HCT116 (cell line): ENCODE data around the gene RNF175. TPM values are rescaled to one million over a fixed set of nuclear protein-coding genes. Genes with fewer than 3 reads are reported as not detected.
"Not testable (repeated sequence)": the region's sequence is repeated elsewhere in the genome, so short reads cannot be mapped to it uniquely, and the experiment has no call there.

ENCODE experiments used
- ATAC-seq: fragments of 200-7000 bp; cut with Tn5 transposase; 2 replicates; pipeline ENCODE4 v1.9.1; 2020; ENCODE audit warnings: mild to moderate bottlenecking, moderate library complexity
- BruUV-seq: library from RNA; stranded (reverse); fragments of 400-500 nt; replicated peaks from 2 replicates; lab custom pipeline; 2021; lab: Mats Ljungman, UMichigan
- CTCF ChIA-PET: fragments of 300-600 bp; sonication (Branson Sonifier 250); formaldehyde crosslinking; loops from one replicate; lab custom pipeline; 2021; ENCODE audit warnings: antibody characterized with exemption; lab: Charles Lee
- POLR2A ChIA-PET: fragments of 300-600, 350-600 bp; sonication (Branson Sonifier 250); formaldehyde crosslinking; loops from one replicate; lab custom pipeline; 2021; ENCODE audit warnings: antibody characterized with exemption; lab: Charles Lee
- RAD21 ChIA-PET, 2 experiments: fragments of 300-600 bp; sonication (Branson Sonifier 250); formaldehyde crosslinking; loops; one replicate each; lab custom pipeline; 2023; ENCODE audit warnings: low total read pairs in 2 of 2; ENCODE audit not compliant: uncharacterized antibody in 2 of 2, unreplicated experiment in 2 of 2, low non-redundant PET in 1 of 2; lab: Charles Lee
- DNase-seq: peaks from one replicate; pipeline ENCODE4 v3.0.0-alpha.2; 2010; ENCODE audit warnings: low read depth, low spot score
- H2AFZ ChIP-seq: fragments of 200-600 bp; shearing (Covaris generic), sonication (generic); 2 replicates; pipeline ENCODE4 v1.6.1; 2017; ENCODE audit warnings: low read depth, mixed run types, mixed read lengths, antibody characterized with exemption, low read length; ENCODE audit not compliant: poor library complexity, severe bottlenecking
- H3K27ac ChIP-seq: 2 replicates; pipeline ENCODE4 v1.5.1; 2012; ENCODE audit warnings: low read depth, low read length
- H3K27me3 ChIP-seq: fragments of 200-600 bp; sonication (generic); 2 replicates; pipeline ENCODE4 v1.6.1; 2016; ENCODE audit warnings: mixed run types, low read length, mixed read lengths; ENCODE audit not compliant: insufficient read depth
- H3K36me3 ChIP-seq, 2 experiments: fragments of 200-500 bp in 1 of 2; fragments of 200-600 bp in 1 of 2; sonication (Bioruptor generic) in 1 of 2; sonication (generic) in 1 of 2; 2 replicates each; pipeline versions ENCODE4 v1.5.1 to v1.6.1; 2014 to 2016; ENCODE audit warnings: low read length in 2 of 2, inconsistent platforms in 1 of 2, mixed read lengths in 1 of 2, mixed run types in 1 of 2; ENCODE audit not compliant: insufficient read depth in 2 of 2, control insufficient read depth in 1 of 2
- H3K4me1 ChIP-seq, 2 experiments: fragments of 200-600 bp in 1 of 2; sonication (generic) in 1 of 2; 2 replicates each; pipeline versions ENCODE4 v1.5.1 to v1.6.1; 2012 to 2017; ENCODE audit warnings: low read length in 2 of 2, inconsistent platforms in 1 of 2, mild to moderate bottlenecking in 1 of 2, mixed read lengths in 1 of 2, mixed run types in 1 of 2, moderate library complexity in 1 of 2; ENCODE audit not compliant: insufficient read depth in 2 of 2, control insufficient read depth in 1 of 2
- H3K4me2 ChIP-seq: fragments of 200-600 bp; sonication (generic); 2 replicates; pipeline ENCODE4 v1.6.1; 2017; ENCODE audit warnings: mixed run types, low read length, mixed read lengths
- H3K4me3 ChIP-seq, 2 experiments: fragments of 200-600 bp in 1 of 2; sonication (generic) in 1 of 2; replicated peaks in 1 of 2; 2 replicates each; pipeline ENCODE4 v1.5.1; 2011 to 2016; ENCODE audit warnings: low read length in 2 of 2, control low read depth in 1 of 2, low read depth in 1 of 2, mild to moderate bottlenecking in 1 of 2, mixed read lengths in 1 of 2, mixed run types in 1 of 2
- H3K79me2 ChIP-seq: fragments of 200-600 bp; sonication (generic); 2 replicates; pipeline ENCODE4 v1.6.1; 2017; ENCODE audit warnings: mild to moderate bottlenecking, mixed run types, low read length, moderate library complexity, mixed read lengths; ENCODE audit not compliant: insufficient read depth
- H3K9ac ChIP-seq: fragments of 200-600 bp; sonication (generic); 2 replicates; pipeline ENCODE4 v1.6.1; 2016; ENCODE audit warnings: low read length, mixed read lengths
- H3K9me2 ChIP-seq: fragments of 200-600 bp; sonication (generic), shearing (Covaris generic); 2 replicates; pipeline ENCODE4 v1.6.1; 2017; ENCODE audit warnings: mixed run types, mild to moderate bottlenecking, moderate library complexity; ENCODE audit not compliant: insufficient read depth
- H3K9me3 ChIP-seq, 2 experiments: fragments of 200-500 bp in 1 of 2; fragments of 200-600 bp in 1 of 2; sonication (Bioruptor generic) in 1 of 2; sonication (generic) in 1 of 2; 2 replicates each; pipeline ENCODE4 v1.6.1; 2014 to 2017; ENCODE audit warnings: low read length in 2 of 2, mixed read lengths in 2 of 2, inconsistent platforms in 1 of 2, low read depth in 1 of 2, mild to moderate bottlenecking in 1 of 2, mixed run types in 1 of 2, moderate library complexity in 1 of 2; ENCODE audit not compliant: control insufficient read depth in 1 of 2, insufficient read depth in 1 of 2
- H4K20me1 ChIP-seq: fragments of 200-600 bp; sonication (generic), shearing (Covaris generic); 2 replicates; pipeline ENCODE4 v1.6.1; 2017; ENCODE audit warnings: mixed run types, mild to moderate bottlenecking, moderate library complexity; ENCODE audit not compliant: insufficient read depth
- CBX3 ChIP-seq: IDR thresholded peaks from 2 replicates; pipeline ENCODE4 v1.6.1; 2012; ENCODE audit warnings: low read depth
- ELF1 ChIP-seq: IDR thresholded peaks from 2 replicates; pipeline ENCODE4 v1.6.1; 2012; ENCODE audit warnings: low read depth, borderline replicate concordance
- REST ChIP-seq: IDR thresholded peaks from 2 replicates; pipeline ENCODE4 v1.6.1; 2012; ENCODE audit warnings: low read depth
- SP1 ChIP-seq: IDR thresholded peaks from 2 replicates; pipeline ENCODE4 v1.6.1; 2012; ENCODE audit warnings: low read depth
- ZNF274 ChIP-seq: fragments of 200-500 bp; sonication (Bioruptor generic); IDR thresholded peaks from 2 replicates; pipeline ENCODE4 v1.6.1; 2014; ENCODE audit warnings: mild to moderate bottlenecking, low read depth, low read length, inconsistent platforms
- intact Hi-C: fragments of 100-400 bp; cut with micrococcal nuclease; formaldehyde crosslinking; loops from 2 replicates; pipeline ENCODE4 v1.10.0; 2022
- total RNA-seq: library from RNA; stranded (reverse); gene quantifications from one replicate; pipeline ENCODE4 v1.2.1, GENCODE V29; 2021; ENCODE audit not compliant: unreplicated experiment

RNF175 gene
- total RNA-seq, 1 experiment from 2014 or later = not detected

GRCh38 chr4:153668647-153669046, 91.2 kb downstream of the RNF175 start:
- no peak overlapping the region for H2AFZ ChIP-seq
- no peaks in the 10 kb centered on the region for H3K4me1 ChIP-seq
- intact Hi-C loops = no loop called here
- no peaks in the 10 kb centered on the region; the same call in 1 of the 2 replicates for H3K9me2 ChIP-seq
- POLR2A ChIA-PET = no interaction called here
- BruUV-seq = no TSS peak
- RAD21 ChIA-PET = no interaction called here
- H3K9ac ChIP-seq = no peak overlapping the region
- H3K9me3 ChIP-seq = no peaks in the 10 kb centered on the region
- H4K20me1 ChIP-seq = no peaks in the 10 kb centered on the region
- no peak overlapping the region for H3K4me2 ChIP-seq
- H3K36me3 ChIP-seq = no peaks in the 10 kb centered on the region
- TF ChIP-seq SP1 (no peak), ELF1 (no peak), ZNF274 (no peak), CBX3 (no peak), REST (no peak)
- CTCF ChIA-PET = no interaction called here
- ATAC-seq (no peak), DNase-seq (no peak)
- H3K27me3 ChIP-seq = no peaks in the 10 kb centered on the region
- no peaks in the 10 kb centered on the region for H3K79me2 ChIP-seq
- H3K27ac ChIP-seq = no peak overlapping the region
- H3K4me3 ChIP-seq = no peak overlapping the region

- POLR2A ChIA-PET, H3K9me3 ChIP-seq, RAD21 ChIA-PET, BruUV-seq, H3K27me3 ChIP-seq, H3K4me1 ChIP-seq, H3K36me3 ChIP-seq, ATAC-seq, H3K27ac ChIP-seq, H3K4me3 ChIP-seq, H3K79me2 ChIP-seq, intact Hi-C loops, H3K9me2 ChIP-seq, H2AFZ ChIP-seq, H3K9ac ChIP-seq, CTCF ChIA-PET, H3K4me2 ChIP-seq, H4K20me1 ChIP-seq, DNase-seq: not testable (repeated sequence)
Measured at GRCh38 chr4:153666505-153666904, 93.3 kb downstream of the RNF175 start.
